Measurements from ENCODE around the gene PHACTR3. TPM values are rescaled to one million over a fixed set of nuclear protein-coding genes. Genes with fewer than 3 reads are reported as not detected.

Gene PHACTR3
- total and polyA plus RNA-seq, 4 donors, result 0.14 to 0.42 (median 0.17) TPM

DNA sequence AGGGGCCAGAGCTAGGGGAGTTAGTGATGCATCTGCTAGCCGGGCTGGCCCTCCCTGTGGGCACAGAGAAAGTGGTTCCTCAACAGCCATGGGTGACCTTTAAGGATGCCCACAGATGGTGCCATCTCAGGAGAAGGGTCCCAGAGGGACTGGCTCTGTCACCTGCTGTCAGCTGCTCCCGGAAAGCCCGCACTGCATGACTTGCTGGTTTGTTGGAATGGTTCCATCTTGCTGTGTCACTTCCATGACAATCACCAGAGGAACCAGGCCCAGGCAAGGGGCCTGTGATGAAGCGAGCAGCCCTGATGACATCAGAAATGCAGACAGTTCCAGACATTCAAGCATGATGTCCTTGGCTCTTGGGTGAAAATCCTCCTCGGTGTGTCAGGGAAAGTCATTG, 125.2 kb downstream of the PHACTR3 start:
- Histone ChIP-seq H3K9ac (ENCODE audit: low read depth in 1 of 2, low read length in 2 of 2) (no peak overlapping the region), H3K27me3 (ENCODE audit: control insufficient read depth in 4 of 4, insufficient read depth in 4 of 4, low read length in 3 of 4) (peaks cover 0 to 8% (median 2%) of the 10 kb centered on the region in 4 donors), H3K4me3 (ENCODE audit: low read depth in 1 of 3, low read length in 3 of 3) (no peak overlapping the region), H3K36me3 (ENCODE audit: control insufficient read depth in 4 of 4, insufficient read depth in 3 of 4, low read depth in 1 of 4, low read length in 3 of 4) (no peaks in the 10 kb centered on the region), H3K9me3 (ENCODE audit: control insufficient read depth in 4 of 4, low read length in 3 of 4) (no peaks in the 10 kb centered on the region), H3K4me1 (ENCODE audit: control insufficient read depth in 4 of 4, insufficient read depth in 4 of 4, low read length in 3 of 4) (no peaks in the 10 kb centered on the region), H3K27ac (ENCODE audit: low read depth in 1 of 2, low read length in 2 of 2) (no peak overlapping the region)
- DNase-seq (ENCODE audit: low spot score), result no peak
- TF ChIP-seq HNF4G (IDR thresholded peaks at IDR 0.05), result no peak
- no peak for TF ChIP-seq REST (IDR thresholded peaks at IDR 0.05)
- TF ChIP-seq ZBTB33 (IDR thresholded peaks at IDR 0.05), result no peak
- no peak for TF ChIP-seq NR2F2 (IDR thresholded peaks at IDR 0.05)
- TF ChIP-seq RXRA (IDR thresholded peaks at IDR 0.05), result no peak
- 89% methylated on average over 5 of the region's 5 CpGs for WGBS

- H3K27me3 ChIP-seq (ENCODE audit: control insufficient read depth in 4 of 4, insufficient read depth in 4 of 4, low read length in 3 of 4), result peaks cover 0 to 6% (median 0%) of the 10 kb centered on the region in 4 donors
- 90% methylated on average over 3 of the region's 3 CpGs for WGBS
- H3K9me3 ChIP-seq (ENCODE audit: control insufficient read depth in 4 of 4, low read length in 3 of 4), result no peaks in the 10 kb centered on the region
- TF ChIP-seq EGR1 (IDR thresholded peaks at IDR 0.05; ENCODE audit: low read depth in 2 of 2), result no peak
- TF ChIP-seq ATF3 (IDR thresholded peaks at IDR 0.05), result no peak
- TF ChIP-seq, protein P1, sequence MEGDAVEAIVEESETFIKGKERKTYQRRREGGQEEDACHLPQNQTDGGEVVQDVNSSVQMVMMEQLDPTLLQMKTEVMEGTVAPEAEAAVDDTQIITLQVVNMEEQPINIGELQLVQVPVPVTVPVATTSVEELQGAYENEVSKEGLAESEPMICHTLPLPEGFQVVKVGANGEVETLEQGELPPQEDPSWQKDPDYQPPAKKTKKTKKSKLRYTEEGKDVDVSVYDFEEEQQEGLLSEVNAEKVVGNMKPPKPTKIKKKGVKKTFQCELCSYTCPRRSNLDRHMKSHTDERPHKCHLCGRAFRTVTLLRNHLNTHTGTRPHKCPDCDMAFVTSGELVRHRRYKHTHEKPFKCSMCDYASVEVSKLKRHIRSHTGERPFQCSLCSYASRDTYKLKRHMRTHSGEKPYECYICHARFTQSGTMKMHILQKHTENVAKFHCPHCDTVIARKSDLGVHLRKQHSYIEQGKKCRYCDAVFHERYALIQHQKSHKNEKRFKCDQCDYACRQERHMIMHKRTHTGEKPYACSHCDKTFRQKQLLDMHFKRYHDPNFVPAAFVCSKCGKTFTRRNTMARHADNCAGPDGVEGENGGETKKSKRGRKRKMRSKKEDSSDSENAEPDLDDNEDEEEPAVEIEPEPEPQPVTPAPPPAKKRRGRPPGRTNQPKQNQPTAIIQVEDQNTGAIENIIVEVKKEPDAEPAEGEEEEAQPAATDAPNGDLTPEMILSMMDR (IDR thresholded peaks at IDR 0.05; ENCODE audit: low read depth, low read length, missing input control), result no peak
- no peak for TF ChIP-seq REST (IDR thresholded peaks at IDR 0.05)
- TF ChIP-seq SP1 (IDR thresholded peaks at IDR 0.05), result no peak
- H3K9ac ChIP-seq (ENCODE audit: low read depth in 1 of 2, low read length in 2 of 2), result no peak overlapping the region
- DNase-seq (ENCODE audit: low spot score), result no peak
- H3K4me1 ChIP-seq (ENCODE audit: control insufficient read depth in 4 of 4, insufficient read depth in 4 of 4, low read length in 3 of 4), result no peaks in the 10 kb centered on the region
- no peak overlapping the region for H3K27ac ChIP-seq (ENCODE audit: low read depth in 1 of 2, low read length in 2 of 2)
- H3K36me3 ChIP-seq (ENCODE audit: control insufficient read depth in 4 of 4, insufficient read depth in 3 of 4, low read depth in 1 of 4, low read length in 3 of 4), result no peaks in the 10 kb centered on the region
- H3K4me3 ChIP-seq (ENCODE audit: low read depth in 1 of 3, low read length in 3 of 3), result no peak overlapping the region
Measured at GRCh38 chr20:59730722-59731121, 126.4 kb downstream of the PHACTR3 start.

Measured in liver (tissue), 9 donors.